Measurements from ENCODE around the gene ZSCAN9.

ZSCAN9 gene

GRCh38 chr6:28215425-28215824 is 9.7 kb upstream of the ZSCAN9 start:
- in situ Hi-C loops (cut with HindIII; ENCODE audit: low pct_ligation_motif_present, low sequenced_read_pairs), result no loop called here
- H3K27me3 ChIP-seq (replicated peaks), result no peaks in the 10 kb centered on the region
- peak overlapping the region; percentile 12 for H3K4me3 ChIP-seq (ENCODE audit: low read depth, low read length)
- H3K36me3 ChIP-seq (replicated peaks), result no peaks in the 10 kb centered on the region
- no peak for TF ChIP-seq CTCF (IDR thresholded peaks at IDR 0.05; ENCODE audit: low read depth, low read length, missing control alignments)
- no peak for DNase-seq
- no peak overlapping the region for H3K27ac ChIP-seq

DNA sequence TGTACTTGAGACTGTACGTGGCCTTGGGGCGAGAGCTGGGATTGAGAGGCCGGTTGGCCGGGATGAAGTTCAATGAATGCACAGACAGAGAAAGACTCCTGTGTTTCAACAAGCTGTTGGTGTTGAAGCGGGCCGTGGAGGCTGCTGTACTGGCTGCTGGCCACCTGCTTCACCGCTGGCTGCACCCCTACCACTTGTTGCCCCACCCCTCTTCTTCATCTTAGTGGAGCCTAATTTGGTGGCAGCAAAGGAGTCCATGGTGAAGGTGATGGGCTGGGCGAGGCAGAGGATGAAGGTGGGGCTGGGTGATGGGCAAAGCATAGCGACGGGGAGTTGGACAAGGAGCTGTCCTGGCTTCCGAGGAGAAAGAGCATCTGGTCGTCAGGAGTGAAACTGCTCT is 7.2 kb upstream of the ZSCAN9 start:
- Histone ChIP-seq H3K27ac (no peak overlapping the region), H3K27me3 (replicated peaks) (no peaks in the 10 kb centered on the region), H3K4me3 (ENCODE audit: low read depth, low read length) (no peak overlapping the region), H3K36me3 (replicated peaks) (no peaks in the 10 kb centered on the region)
- in situ Hi-C loops (cut with HindIII; ENCODE audit: low pct_ligation_motif_present, low sequenced_read_pairs), result no loop called here
- no peak for DNase-seq
- TF ChIP-seq CTCF (IDR thresholded peaks at IDR 0.05; ENCODE audit: low read depth, low read length, missing control alignments), result no peak

GRCh38 chr6:28218312-28219248 is 6.5 kb upstream of the ZSCAN9 start:
- Histone ChIP-seq H3K27ac (no peak overlapping the region), H3K4me3 (ENCODE audit: low read depth, low read length) (peak overlapping the region; percentile 60), H3K27me3 (replicated peaks) (no peaks in the 10 kb centered on the region), H3K36me3 (replicated peaks) (no peaks in the 10 kb centered on the region)
- no peak for TF ChIP-seq CTCF (IDR thresholded peaks at IDR 0.05; ENCODE audit: low read depth, low read length, missing control alignments)
- in situ Hi-C loops (cut with HindIII; ENCODE audit: low pct_ligation_motif_present, low sequenced_read_pairs), result no loop called here
- DNase-seq, result peak; percentile 37

- H3K36me3 ChIP-seq (replicated peaks), result no peaks in the 10 kb centered on the region
- no peak for DNase-seq
- TF ChIP-seq CTCF (IDR thresholded peaks at IDR 0.05; ENCODE audit: low read depth, low read length, missing control alignments), result no peak
- no peak overlapping the region for H3K27ac ChIP-seq
- H3K27me3 ChIP-seq (replicated peaks), result no peaks in the 10 kb centered on the region
- in situ Hi-C loops (cut with HindIII; ENCODE audit: low pct_ligation_motif_present, low sequenced_read_pairs), result no loop called here
- H3K4me3 ChIP-seq (ENCODE audit: low read depth, low read length), result no peak overlapping the region
Measured at GRCh38 chr6:28220257-28221133, 4.6 kb upstream of the ZSCAN9 start.

GRCh38 chr6:28224131-28225055 is 682 bp upstream of the ZSCAN9 start:
- no peak for TF ChIP-seq CTCF (IDR thresholded peaks at IDR 0.05; ENCODE audit: low read depth, low read length, missing control alignments)
- H3K36me3 ChIP-seq (replicated peaks), result peaks cover 22% of the 10 kb centered on the region
- H3K4me3 ChIP-seq (ENCODE audit: low read depth, low read length), result peak overlapping the region; percentile 86
- H3K27me3 ChIP-seq (replicated peaks), result no peaks in the 10 kb centered on the region
- DNase-seq, result no peak
- in situ Hi-C loops (cut with HindIII; ENCODE audit: low pct_ligation_motif_present, low sequenced_read_pairs), result no loop called here
- H3K27ac ChIP-seq, result peak overlapping the region; percentile 38
